B cell (primary cell): ENCODE data around the gene AHCTF1. TPM values are rescaled to one million over a fixed set of nuclear protein-coding genes. Genes with fewer than 3 reads are reported as not detected.

Experiments
- ATAC-seq: fragments of 200-7000 bp; cut with Tn5 transposase; one replicate; pipeline ENCODE4 v1.10.0; 2021; ENCODE audit warnings: low read depth, mild to moderate bottlenecking, moderate number of reproducible peaks, moderate library complexity
- CTCF ChIA-PET: fragments of 350-600 bp; sonication (Branson Sonifier 250); formaldehyde crosslinking; loops from one replicate; lab custom pipeline; 2021; ENCODE audit warnings: antibody characterized with exemption, inconsistent platforms; lab: Charles Lee
- POLR2A ChIA-PET: fragments of 350-600 bp; sonication (Branson Sonifier 250); formaldehyde crosslinking; loops from one replicate; lab custom pipeline; 2021; ENCODE audit warnings: antibody characterized with exemption; lab: Charles Lee
- DNase-seq: peaks from one replicate; pipeline ENCODE4 v3.0.0; 2013
- H2AFZ ChIP-seq: 2 replicates; pipeline ENCODE4 v1.6.1; 2012; ENCODE audit warnings: mild to moderate bottlenecking, low read depth, low read length; ENCODE audit not compliant: insufficient read depth, poor library complexity, severe bottlenecking
- H3K27ac ChIP-seq, 2 donors: 1 replicate in 1 of 2; 2 replicates in 1 of 2; pipeline ENCODE4 v1.5.1; 2012 to 2013; ENCODE audit warnings: low read length in 2 of 2, mild to moderate bottlenecking in 2 of 2, moderate library complexity in 1 of 2
- H3K27me3 ChIP-seq, 4 experiments: fragments of 200-600 bp in 1 of 4; sonication (generic) in 1 of 4; replicated peaks in 1 of 4; 1 replicate in 2 of 4; 2 replicates in 2 of 4; pipeline versions ENCODE4 v1.6.1 to v1.7.0; 2013 to 2016; ENCODE audit warnings: low read length in 3 of 4, mild to moderate bottlenecking in 2 of 4, mixed read lengths in 1 of 4, moderate library complexity in 1 of 4; ENCODE audit not compliant: insufficient read depth in 4 of 4, control insufficient read depth in 3 of 4; ENCODE audit errors: control extremely low read depth in 1 of 4
- H3K36me3 ChIP-seq, 2 experiments: replicated peaks in 1 of 2; 1 replicate in 1 of 2; 2 replicates in 1 of 2; pipeline versions ENCODE4 v1.6.1 to v1.7.1; 2013; ENCODE audit warnings: low read length in 1 of 2; ENCODE audit not compliant: insufficient read depth in 2 of 2, control insufficient read depth in 1 of 2; ENCODE audit errors: control extremely low read depth in 1 of 2, extremely low read depth in 1 of 2
- H3K4me1 ChIP-seq, 2 donors: fragments of 200-600 bp in 1 of 2; sonication (generic) in 1 of 2; 1 replicate in 1 of 2; 2 replicates in 1 of 2; pipeline versions ENCODE4 v1.5.1 to v1.6.1; 2013 to 2017; ENCODE audit warnings: low read length in 2 of 2; ENCODE audit not compliant: control insufficient read depth in 2 of 2, insufficient read depth in 2 of 2
- H3K4me2 ChIP-seq: replicated peaks from 2 replicates; pipeline ENCODE3; 2012; ENCODE audit warnings: mild to moderate bottlenecking, low read depth, low read length; ENCODE audit not compliant: poor library complexity, severe bottlenecking
- H3K4me3 ChIP-seq, 5 experiments: fragments of 200-600 bp in 1 of 5; sonication (generic) in 1 of 5; 1 replicate in 3 of 5; 2 replicates in 2 of 5; pipeline versions ENCODE4 v1.5.1 to v1.7.0; 2011 to 2016; ENCODE audit warnings: low read length in 4 of 5, mild to moderate bottlenecking in 4 of 5, low read depth in 2 of 5, control low read depth in 1 of 5, moderate library complexity in 1 of 5; ENCODE audit not compliant: insufficient read depth in 1 of 5; ENCODE audit errors: control extremely low read depth in 1 of 5, extremely low read depth in 1 of 5
- H3K79me2 ChIP-seq: fragments of 200-600 bp; sonication (generic); one replicate; pipeline ENCODE4 v1.6.0; 2016; ENCODE audit warnings: low read length; ENCODE audit not compliant: control insufficient read depth, insufficient read depth
- H3K9ac ChIP-seq: fragments of 200-600 bp; sonication (generic); 2 replicates; pipeline ENCODE4 v1.6.1; 2017; ENCODE audit warnings: mild to moderate bottlenecking, low read length, moderate library complexity
- H3K9me3 ChIP-seq, 3 donors: one replicate each; pipeline versions ENCODE4 v1.6.1 to v1.7.1; 2013; ENCODE audit warnings: low read length in 2 of 3; ENCODE audit not compliant: control insufficient read depth in 2 of 3, insufficient read depth in 1 of 3; ENCODE audit errors: control extremely low read depth in 1 of 3
- H4K20me1 ChIP-seq: 2 replicates; pipeline ENCODE4 v1.6.0; 2012; ENCODE audit warnings: mild to moderate bottlenecking, low read length; ENCODE audit not compliant: insufficient read depth, control insufficient read depth, poor library complexity, severe bottlenecking
- H3K27ac Mint-ChIP-seq: one replicate; pipeline ENCODE4 v1.8.0; 2021; ENCODE audit warnings: mixed read lengths
- H3K27me3 Mint-ChIP-seq: one replicate; pipeline ENCODE4 v1.8.0; 2021; ENCODE audit warnings: mixed read lengths
- H3K4me1 Mint-ChIP-seq: one replicate; pipeline ENCODE4 v1.8.0; 2021; ENCODE audit warnings: mixed read lengths
- H3K4me3 Mint-ChIP-seq: one replicate; pipeline ENCODE4 v1.8.0; 2021; ENCODE audit warnings: mixed read lengths
- H3K9me3 Mint-ChIP-seq: one replicate; pipeline ENCODE4 v1.8.0; 2022; ENCODE audit warnings: mixed read lengths; ENCODE audit not compliant: insufficient read depth
- CTCF ChIP-seq: fragments of 200-600 bp; IDR thresholded peaks from one replicate; pipeline ENCODE4 v1.8.0; 2022; ENCODE audit warnings: antibody characterized with exemption, mild to moderate bottlenecking
- EZH2 ChIP-seq: IDR thresholded peaks from 2 replicates; pipeline ENCODE4 v1.6.1; 2012; ENCODE audit warnings: borderline replicate concordance, low read depth, mild to moderate bottlenecking, moderate library complexity, low read length; ENCODE audit not compliant: insufficient read depth, poor library complexity, severe bottlenecking
- WGBS: methylation state at CpG from one replicate; pipeline ENCODE4 v1.1.5; 2013; ENCODE audit warnings: missing lambda C conversion rate; ENCODE audit not compliant: insufficient coverage; 5-methylcytosine and 5-hydroxymethylcytosine counted together
- intact Hi-C: fragments of 100-400 bp; cut with micrococcal nuclease; formaldehyde crosslinking; loops from one replicate; pipeline ENCODE4 v1.10.0; 2022
- polyA plus RNA-seq: library from polyadenylated mRNA; depleted of rRNA; stranded (reverse); fragments of >200 nt; gene quantifications from 2 replicates; pipeline ENCODE4 v1.2.3, GENCODE V29; 2012
- total RNA-seq, 2 donors: library from RNA; stranded (reverse); fragments of 120-200 nt in 1 of 2; gene quantifications; 1 replicate in 1 of 2; 2 replicates in 1 of 2; pipeline versions ENCODE4 v1.2.3 to v1.2.4, GENCODE V29; 2013 to 2022

The AHCTF1 gene
- total and polyA plus RNA-seq, 2 donors (not counting 1 experiment from before 2014, with no cell fraction given) = 8.6 to 34.8 TPM

GRCh38 chr1:246794048-246794827, 137.5 kb downstream of the AHCTF1 start:
- intact Hi-C loops = no loop called here
- DNase-seq (no peak), ATAC-seq (no peak)
- H3K4me1 ChIP-seq = no peaks in the 10 kb centered on the region
- Mint-ChIP-seq H3K9me3 (no peaks in the 10 kb centered on the region), H3K27me3 (peaks cover 11% of the 10 kb centered on the region), H3K27ac (no peak overlapping the region), H3K4me1 (peaks cover under 1% of the 10 kb centered on the region), H3K4me3 (no peak overlapping the region)
- 89% methylated on average over 11 of the region's 18 CpGs for WGBS
- ChIA-PET POLR2A (no interaction called here), CTCF (no interaction called here)
- H3K27me3 ChIP-seq = peaks cover 0 to 4% (median 0%) of the 10 kb centered on the region in 4 experiments
- H3K4me2 ChIP-seq = no peak overlapping the region
- H3K79me2 ChIP-seq = no peaks in the 10 kb centered on the region
- no peak overlapping the region for H3K4me3 ChIP-seq
- H3K9ac ChIP-seq = no peak overlapping the region
- H3K27ac ChIP-seq = no peak overlapping the region
- no peaks in the 10 kb centered on the region for H3K36me3 ChIP-seq
- H3K9me3 ChIP-seq = no peaks in the 10 kb centered on the region
- H2AFZ ChIP-seq = no peak overlapping the region
- no peaks in the 10 kb centered on the region for H4K20me1 ChIP-seq
- TF ChIP-seq EZH2 (no peak), CTCF (no peak)

GRCh38 chr1:246793356-246793896, 138.3 kb downstream of the AHCTF1 start:
- 90% methylated on average over 2 of the region's 6 CpGs for WGBS

More at GRCh38 chr1:246793356-246793896, 138.3 kb downstream of the AHCTF1 start:
- intact Hi-C loops = no loop called here
- Mint-ChIP-seq H3K27me3 (peaks cover 13% of the 10 kb centered on the region), H3K27ac (no peak overlapping the region), H3K4me3 (no peak overlapping the region), H3K9me3 (no peaks in the 10 kb centered on the region), H3K4me1 (peaks cover 5% of the 10 kb centered on the region)
- no peaks in the 10 kb centered on the region for H3K36me3 ChIP-seq
- H4K20me1 ChIP-seq = no peaks in the 10 kb centered on the region
- no peak overlapping the region for H3K4me2 ChIP-seq
- TF ChIP-seq CTCF (no peak), EZH2 (no peak)
- no peak overlapping the region for H3K9ac ChIP-seq
- no peaks in the 10 kb centered on the region for H3K79me2 ChIP-seq
- no peaks in the 10 kb centered on the region for H3K9me3 ChIP-seq
- CTCF ChIA-PET = no interaction called here
- H3K27ac ChIP-seq = no peak overlapping the region
- DNase-seq (no peak), ATAC-seq (no peak)
- no peak overlapping the region for H3K4me3 ChIP-seq
- POLR2A ChIA-PET = no interaction called here
- H3K4me1 ChIP-seq = no peaks in the 10 kb centered on the region
- H2AFZ ChIP-seq = no peak overlapping the region
- peaks cover 0 to 4% (median 0%) of the 10 kb centered on the region in 4 experiments for H3K27me3 ChIP-seq
